ENCODE results near the gene MLLT6. TPM values are rescaled to one million over a fixed set of nuclear protein-coding genes. Genes with fewer than 3 reads are reported as not detected.

The MLLT6 gene
- total RNA-seq, 2 experiments from 2014 or later: 145 to 148 TPM

DNA sequence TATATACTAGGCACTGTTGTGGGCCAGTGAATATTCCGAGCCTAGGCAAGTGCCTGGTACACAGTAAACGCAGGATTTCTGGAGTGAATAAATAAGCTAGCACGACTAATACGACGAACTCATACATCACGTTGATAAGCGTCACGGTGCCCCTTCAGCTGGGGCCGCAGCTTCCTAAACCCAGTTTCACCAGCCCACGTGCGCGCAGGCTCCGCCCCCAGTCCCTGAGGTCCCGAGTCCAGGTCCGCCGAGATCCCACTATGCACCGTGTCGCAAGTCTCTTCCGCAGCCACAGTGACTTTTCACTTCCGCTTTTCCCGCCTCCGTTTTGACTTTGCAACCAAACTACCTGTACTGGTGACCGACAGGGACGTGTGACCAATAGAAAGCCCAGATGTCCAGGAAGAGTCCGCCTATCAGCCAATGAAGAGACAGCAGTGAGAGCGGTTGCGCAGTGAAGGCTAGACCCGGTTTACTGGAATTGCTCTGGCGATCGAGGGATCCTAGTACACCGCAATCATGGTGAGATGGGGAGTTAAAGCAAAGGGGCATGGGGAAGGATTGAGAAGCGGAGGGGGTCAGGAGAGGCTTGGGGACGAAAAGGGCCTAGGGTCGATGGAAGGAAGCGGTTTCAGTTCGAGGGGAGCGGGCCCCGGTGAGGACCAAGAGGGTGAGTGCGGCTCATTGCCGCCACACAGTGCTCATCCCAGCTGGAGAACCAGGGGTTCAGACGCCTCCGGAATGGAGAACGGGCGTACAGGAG, 47.4 kb downstream of the MLLT6 start, which contains the start of gene PSMB3:
Gene PSMB3 (plus strand): TSS at position 434 of the 763 bp plus-strand sequence. CDS start 86 bp downstream, at position 520.
- peaks cover 28% of the 10 kb centered on the region for H3K36me3 Mint-ChIP-seq (ENCODE audit: low read depth)
- TF ChIP-seq, protein P1, sequence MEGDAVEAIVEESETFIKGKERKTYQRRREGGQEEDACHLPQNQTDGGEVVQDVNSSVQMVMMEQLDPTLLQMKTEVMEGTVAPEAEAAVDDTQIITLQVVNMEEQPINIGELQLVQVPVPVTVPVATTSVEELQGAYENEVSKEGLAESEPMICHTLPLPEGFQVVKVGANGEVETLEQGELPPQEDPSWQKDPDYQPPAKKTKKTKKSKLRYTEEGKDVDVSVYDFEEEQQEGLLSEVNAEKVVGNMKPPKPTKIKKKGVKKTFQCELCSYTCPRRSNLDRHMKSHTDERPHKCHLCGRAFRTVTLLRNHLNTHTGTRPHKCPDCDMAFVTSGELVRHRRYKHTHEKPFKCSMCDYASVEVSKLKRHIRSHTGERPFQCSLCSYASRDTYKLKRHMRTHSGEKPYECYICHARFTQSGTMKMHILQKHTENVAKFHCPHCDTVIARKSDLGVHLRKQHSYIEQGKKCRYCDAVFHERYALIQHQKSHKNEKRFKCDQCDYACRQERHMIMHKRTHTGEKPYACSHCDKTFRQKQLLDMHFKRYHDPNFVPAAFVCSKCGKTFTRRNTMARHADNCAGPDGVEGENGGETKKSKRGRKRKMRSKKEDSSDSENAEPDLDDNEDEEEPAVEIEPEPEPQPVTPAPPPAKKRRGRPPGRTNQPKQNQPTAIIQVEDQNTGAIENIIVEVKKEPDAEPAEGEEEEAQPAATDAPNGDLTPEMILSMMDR (IDR thresholded peaks at IDR 0.05): no peak
- peak within 1 kb of the TSS; percentile 96 for H3K27ac Mint-ChIP-seq
- peaks cover 26% of the 10 kb centered on the region for H3K27me3 Mint-ChIP-seq
- intact Hi-C loops (cut with micrococcal nuclease): no loop called here
- H3K4me3 Mint-ChIP-seq: peak within 1 kb of the TSS; percentile 91
- ChIA-PET CTCF (interaction anchor here (0.9 to 2.4 kb wide), 5 partner anchors 18 to 195 kb away, joined by 3 to 8 read pairs (median 4); no protein-coding TSS in a partner anchor), POLR2A (interaction anchor here (0.7 to 2.3 kb wide), 22 partner anchors 9 to 401 kb away, joined by 3 to 12 read pairs (median 4); partner anchors contain the start of genes CWC25, LASP1, MLLT6 and RPL23)
- ATAC-seq (peak; percentile 89), DNase-seq (peak; percentile 100)
- no peaks in the 10 kb centered on the region for H3K9me3 Mint-ChIP-seq
- peaks cover 39% of the 10 kb centered on the region for H3K4me1 Mint-ChIP-seq (ENCODE audit: low read depth)

DNA sequence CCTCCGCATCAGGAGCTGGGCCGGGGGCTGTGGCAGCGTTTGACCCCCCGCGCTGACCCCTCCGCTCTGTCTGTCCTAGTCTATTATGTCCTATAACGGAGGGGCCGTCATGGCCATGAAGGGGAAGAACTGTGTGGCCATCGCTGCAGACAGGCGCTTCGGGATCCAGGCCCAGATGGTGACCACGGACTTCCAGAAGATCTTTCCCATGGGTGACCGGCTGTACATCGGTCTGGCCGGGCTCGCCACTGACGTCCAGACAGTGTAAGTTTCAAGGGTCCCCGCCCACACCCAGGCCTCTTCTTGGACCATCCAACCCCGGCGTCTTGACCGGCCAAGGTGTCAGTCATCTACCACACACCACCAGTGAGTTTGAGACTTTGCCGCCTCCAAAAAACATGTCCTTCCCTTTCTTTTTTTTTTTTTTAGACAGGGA, 48.0 kb downstream of the MLLT6 start:
- CTCF ChIA-PET: interaction anchor here (1.1 kb wide), 1 partner anchor 19 kb away, joined by 4 read pairs; no protein-coding TSS in a partner anchor
- intact Hi-C loops (cut with micrococcal nuclease): no loop called here

DNA sequence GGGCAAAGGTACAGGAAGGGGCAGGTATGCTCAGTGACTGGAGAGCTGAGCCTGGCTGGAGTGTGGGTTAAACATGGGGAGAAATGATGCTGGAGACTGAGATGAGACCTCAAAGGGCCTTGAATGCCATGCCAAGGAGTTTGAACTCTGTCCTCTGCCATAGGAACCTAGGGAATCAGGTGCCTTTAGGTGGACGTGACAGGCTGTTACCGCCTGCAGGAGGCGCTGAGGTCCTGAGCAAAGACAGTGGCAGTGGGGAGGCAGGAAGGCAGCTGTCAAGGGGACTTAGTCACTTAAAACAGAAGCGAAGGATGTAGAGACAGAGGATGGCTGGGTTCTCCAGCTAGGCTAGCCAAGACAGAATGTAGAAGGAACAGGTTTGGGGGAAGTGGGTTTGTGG, 56.5 kb downstream of the MLLT6 start:
- H3K4me1 Mint-ChIP-seq (ENCODE audit: low read depth): peaks cover 7% of the 10 kb centered on the region
- peak; percentile 69 for DNase-seq
- H3K27ac Mint-ChIP-seq: no peak overlapping the region
- CTCF ChIA-PET: interaction anchor here (0.6 to 2.1 kb wide), 8 partner anchors 12 to 413 kb away, joined by 3 to 5 read pairs (median 3); no protein-coding TSS in a partner anchor
- POLR2A ChIA-PET: interaction anchor here (1.0 to 1.5 kb wide), 2 partner anchors 13 to 48 kb away, joined by 3 to 4 read pairs; no protein-coding TSS in a partner anchor
- no peak overlapping the region for H3K4me3 Mint-ChIP-seq
- peak; percentile 84 for ATAC-seq
- no peaks in the 10 kb centered on the region for H3K27me3 Mint-ChIP-seq
- peaks cover 49% of the 10 kb centered on the region for H3K36me3 Mint-ChIP-seq (ENCODE audit: low read depth)
- no peaks in the 10 kb centered on the region for H3K9me3 Mint-ChIP-seq
- intact Hi-C loops (cut with micrococcal nuclease): no loop called here
- TF ChIP-seq, protein P1 (IDR thresholded peaks at IDR 0.05): no peak

More for the DNA sequence above, 48.0 kb downstream of the MLLT6 start:
- DNase-seq (no peak), ATAC-seq (no peak)
- H3K9me3 Mint-ChIP-seq: no peaks in the 10 kb centered on the region
- peak overlapping the region; percentile 96 for H3K27ac Mint-ChIP-seq
- peaks cover 23% of the 10 kb centered on the region for H3K27me3 Mint-ChIP-seq
- H3K36me3 Mint-ChIP-seq (ENCODE audit: low read depth): peaks cover 31% of the 10 kb centered on the region
- peak overlapping the region; percentile 91 for H3K4me3 Mint-ChIP-seq
- POLR2A ChIA-PET: interaction anchor here (1.0 to 1.3 kb wide), 3 partner anchors 9 to 18 kb away, joined by 3 to 4 read pairs (median 3); no protein-coding TSS in a partner anchor
- TF ChIP-seq, protein P1 (IDR thresholded peaks at IDR 0.05): no peak
- H3K4me1 Mint-ChIP-seq (ENCODE audit: low read depth): peaks cover 39% of the 10 kb centered on the region

DNA sequence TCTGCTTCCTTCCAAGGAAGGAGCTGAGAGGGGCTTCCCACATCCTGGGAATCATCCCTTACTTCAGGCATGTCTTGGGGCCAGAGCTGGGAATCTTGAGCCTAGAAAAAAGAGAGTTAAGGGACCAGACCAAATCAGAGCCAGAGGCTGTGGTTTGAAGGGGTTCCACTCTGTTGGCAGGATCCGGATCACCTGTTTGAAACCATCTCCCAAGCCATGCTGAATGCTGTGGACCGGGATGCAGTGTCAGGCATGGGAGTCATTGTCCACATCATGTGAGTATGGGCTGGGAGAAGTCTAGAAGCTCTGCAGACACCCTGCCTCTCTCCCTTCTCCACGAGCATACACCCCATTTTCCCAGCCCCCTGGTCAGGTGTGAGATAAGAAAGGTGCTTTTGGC, 57.2 kb downstream of the MLLT6 start:
- intact Hi-C loops (cut with micrococcal nuclease): no loop called here
- Mint-ChIP-seq H3K27ac (peak overlapping the region; percentile 49), H3K4me3 (no peak overlapping the region), H3K27me3 (no peaks in the 10 kb centered on the region), H3K36me3 (ENCODE audit: low read depth) (peaks cover 53% of the 10 kb centered on the region), H3K9me3 (no peaks in the 10 kb centered on the region), H3K4me1 (ENCODE audit: low read depth) (peaks cover 7% of the 10 kb centered on the region)
- ChIA-PET POLR2A (interaction anchor here (1.0 to 1.1 kb wide), 2 partner anchors 9 to 48 kb away, joined by 3 to 4 read pairs; partner anchors contain the start of gene PSMB3), CTCF (interaction anchor here (0.6 to 2.1 kb wide), 9 partner anchors 12 to 412 kb away, joined by 3 to 5 read pairs (median 3); no protein-coding TSS in a partner anchor)
- DNase-seq (no peak), ATAC-seq (no peak)
- TF ChIP-seq, protein P1 (IDR thresholded peaks at IDR 0.05): no peak

All from activated CD8-positive, alpha-beta T cell treated with anti-CD3 and anti-CD28 coated beads for 36 hours (primary cell).